Fibroblast of gingiva (primary cell): ENCODE results near the gene L1CAM.

Experiments
- DNase-seq: peaks from one replicate; pipeline ENCODE4 v3.0.0-alpha.2; 2011; ENCODE audit warnings: low read depth

Gene L1CAM

GRCh38 chrX:153925387-153925738, 39.4 kb upstream of the L1CAM start:
- no peak for DNase-seq

DNA sequence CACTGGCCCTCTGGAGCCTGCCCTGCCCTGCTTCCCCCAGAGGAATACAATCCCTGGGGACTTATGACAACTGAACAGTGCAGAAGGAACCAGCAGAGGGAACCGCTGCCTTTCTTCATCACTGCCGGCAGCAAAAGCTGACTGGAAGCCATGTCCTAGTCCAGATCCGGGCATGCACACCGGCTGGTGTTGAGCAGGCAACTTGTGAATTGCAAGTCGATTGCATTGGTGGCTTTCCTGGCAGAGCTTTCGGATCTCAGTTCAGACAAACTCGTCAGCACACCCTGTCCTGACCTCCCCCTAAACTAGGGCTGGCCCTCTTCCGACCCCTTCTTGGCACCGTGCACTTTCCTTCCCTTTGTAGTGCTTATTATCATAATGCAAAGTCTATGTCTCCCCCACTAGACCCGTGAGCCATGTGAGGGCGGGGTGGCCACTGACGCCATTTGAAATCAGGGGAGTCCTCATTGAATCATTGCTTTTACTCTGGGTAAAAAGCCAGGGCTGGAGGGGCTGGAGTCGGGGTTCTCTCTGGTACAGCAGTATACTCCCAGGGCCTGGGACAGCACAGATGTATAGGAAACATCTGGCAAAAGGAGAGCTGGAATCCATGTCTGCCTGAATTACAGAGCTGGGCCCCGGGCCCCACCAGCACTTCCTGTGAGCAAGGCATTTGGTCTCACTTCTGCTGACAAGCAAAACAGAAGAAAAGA, 38.3 kb upstream of the L1CAM start:
- peak; percentile 19 for DNase-seq

- DNase-seq: peak; percentile 41
These were observed 37.2 kb upstream of the L1CAM start for GRCh38 chrX:153922932-153923857.

DNA sequence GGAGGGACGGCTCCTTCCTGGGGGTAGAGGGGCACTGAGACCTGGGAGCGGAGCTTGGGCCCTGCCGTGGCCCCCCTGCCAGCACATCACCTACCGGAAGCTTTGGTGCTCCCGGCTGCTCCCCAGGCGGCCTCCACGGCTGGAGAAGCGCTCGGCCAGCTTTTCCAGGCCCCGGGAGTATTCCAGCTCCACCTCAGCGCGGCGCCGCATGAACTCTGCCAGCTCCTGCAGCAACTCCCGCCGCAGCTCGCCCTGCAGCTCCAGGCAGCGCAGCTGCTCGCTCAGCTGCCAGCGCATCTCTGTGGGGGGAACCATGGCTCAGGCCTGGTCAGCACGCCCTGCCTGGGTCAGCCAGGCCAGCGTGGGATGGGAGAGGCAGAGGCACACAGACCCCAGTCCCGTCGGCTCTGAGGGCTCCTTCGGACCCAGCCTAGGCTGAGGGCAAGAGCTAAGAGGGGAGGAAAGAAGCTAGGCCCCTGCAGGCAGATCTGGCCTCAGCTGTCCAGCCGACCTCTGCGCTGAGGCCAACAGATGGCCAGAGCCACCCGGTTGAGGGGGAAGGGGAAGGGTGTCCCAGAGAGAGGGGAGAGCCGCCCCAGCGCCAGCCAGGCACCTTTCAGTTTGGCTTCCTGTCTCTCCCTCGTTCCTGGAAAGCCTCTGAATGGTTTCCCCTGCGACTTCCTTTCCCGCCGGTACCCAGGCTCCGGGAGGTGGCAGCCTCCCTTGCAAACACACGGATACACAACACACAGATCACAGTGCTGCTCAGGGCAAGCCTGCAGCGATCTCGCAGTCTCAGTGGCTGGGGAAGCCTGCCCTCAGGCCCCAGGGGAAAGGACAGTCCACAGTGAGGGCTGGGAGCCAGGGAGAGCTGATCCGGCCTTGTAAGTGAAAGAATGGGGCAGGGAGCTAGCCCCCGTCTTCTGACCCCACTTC, 35.8 kb upstream of the L1CAM start:
- DNase-seq: no peak

DNA sequence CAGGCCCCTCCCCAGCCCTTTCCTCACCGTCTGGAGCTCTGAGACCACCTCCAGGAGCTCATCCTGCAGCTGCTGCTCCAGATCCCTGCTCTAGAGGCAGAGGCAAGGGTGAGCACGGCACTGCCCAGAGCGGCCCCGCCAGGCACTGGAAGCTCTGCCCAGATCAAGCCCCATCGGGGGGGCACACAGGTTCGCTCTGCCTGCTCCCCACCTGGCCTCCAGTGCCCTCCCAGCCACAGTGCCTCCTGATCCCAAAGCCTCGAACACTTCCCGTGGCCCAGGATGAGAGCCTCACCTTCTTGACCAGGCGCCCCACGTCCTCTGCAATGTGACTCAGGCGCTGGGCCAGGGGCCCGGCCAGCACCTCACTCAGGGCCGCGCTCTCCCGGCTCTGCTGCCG, 35.1 kb upstream of the L1CAM start:
- DNase-seq: no peak

DNA sequence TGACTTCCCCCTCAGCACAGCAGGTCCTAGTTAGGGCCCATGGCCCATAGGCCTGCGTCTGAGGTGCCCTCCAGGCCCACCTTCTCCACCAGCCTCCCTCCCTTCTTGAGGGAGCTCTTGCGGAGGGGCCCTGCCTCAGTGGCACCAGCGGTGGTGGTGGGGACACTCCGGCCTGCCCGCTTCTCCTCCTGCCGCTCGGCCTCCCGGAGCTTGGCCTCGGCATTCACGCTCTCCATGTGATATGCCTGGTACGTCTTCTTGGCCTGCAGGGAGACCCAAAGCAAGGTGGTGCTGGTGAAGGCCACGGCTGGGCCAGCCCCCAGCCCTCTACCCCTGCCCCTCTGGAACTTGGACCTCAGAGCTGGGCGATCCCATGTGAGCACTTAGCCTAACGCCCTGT, 34.6 kb upstream of the L1CAM start:
- DNase-seq: no peak

DNA sequence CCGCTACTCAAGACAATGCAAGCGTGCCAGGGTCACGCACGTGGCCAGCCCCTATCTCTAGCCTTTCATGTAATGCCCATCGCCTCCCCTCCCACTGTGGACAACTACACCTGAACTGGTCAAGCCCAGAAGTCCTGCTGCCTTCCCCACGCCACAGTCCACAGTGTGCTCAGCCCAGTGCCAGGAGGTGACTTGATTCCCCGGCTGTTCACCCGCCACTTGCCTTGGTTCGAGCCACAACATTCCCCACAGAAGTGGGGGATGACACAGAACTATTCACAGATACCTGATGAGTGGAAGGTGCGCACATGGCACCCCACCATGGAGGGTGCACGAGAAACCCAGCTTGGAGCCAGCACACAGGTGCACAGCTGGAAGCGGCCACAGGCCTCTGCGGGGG, 33.3 kb upstream of the L1CAM start:
- DNase-seq: no peak

GRCh38 chrX:153917869-153918268, 31.9 kb upstream of the L1CAM start:
- DNase-seq: no peak

GRCh38 chrX:153913701-153914100, 27.7 kb upstream of the L1CAM start:
- no peak for DNase-seq

- no peak for DNase-seq
These were observed 27.2 kb upstream of the L1CAM start for GRCh38 chrX:153913211-153913610.

- DNase-seq: no peak
These were observed 25.8 kb upstream of the L1CAM start for GRCh38 chrX:153911798-153912197.

DNA sequence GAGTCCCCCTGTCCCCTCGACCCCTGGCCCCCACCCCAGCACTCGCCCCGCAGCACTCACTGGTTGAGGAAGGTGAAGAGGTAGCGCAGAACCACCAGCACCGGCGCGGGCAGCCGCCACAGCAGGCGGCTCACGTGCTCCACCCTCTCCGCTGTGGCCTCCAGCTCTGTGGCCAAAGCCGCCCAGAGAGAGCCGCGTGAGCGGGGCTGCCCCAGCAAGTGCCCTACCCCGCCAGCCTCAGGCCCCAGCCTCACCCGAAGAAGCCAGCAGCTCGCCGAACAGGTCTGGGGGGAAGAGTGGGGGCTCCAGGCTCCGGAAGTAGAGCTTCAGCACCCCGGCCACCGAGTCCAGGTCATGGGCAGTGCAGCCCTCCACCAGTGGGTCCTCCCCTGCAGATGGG, 24.5 kb upstream of the L1CAM start:
- no peak for DNase-seq

GRCh38 chrX:153909980-153910360, 24.0 kb upstream of the L1CAM start:
- no peak for DNase-seq

GRCh38 chrX:153909024-153909979, 23.3 kb upstream of the L1CAM start:
- DNase-seq: no peak

GRCh38 chrX:153908219-153908860, 22.4 kb upstream of the L1CAM start:
- DNase-seq: no peak

DNA sequence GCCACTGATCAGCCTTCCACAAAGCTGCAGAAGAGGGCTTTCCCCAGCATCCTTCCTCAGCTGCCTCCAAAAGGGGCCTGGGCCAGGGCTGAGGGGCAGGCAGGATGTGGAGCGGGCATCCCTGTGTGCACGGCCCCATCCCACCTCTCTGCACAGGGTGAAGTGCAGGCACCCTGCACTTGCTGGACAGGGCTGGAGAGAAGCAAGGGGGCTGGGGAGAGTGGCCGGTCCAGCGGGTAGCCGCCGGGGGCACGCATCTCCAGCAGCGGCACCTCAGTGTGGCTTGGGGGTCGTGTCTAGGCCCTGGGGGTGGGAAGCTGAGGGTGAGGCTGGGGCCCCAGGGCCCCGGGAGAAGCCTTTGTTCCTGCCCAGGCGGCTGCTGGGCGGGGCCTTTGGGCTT, 21.5 kb upstream of the L1CAM start:
- no peak for DNase-seq

GRCh38 chrX:153906126-153906917, 20.3 kb upstream of the L1CAM start:
- DNase-seq: no peak

- no peak for DNase-seq
These were observed 19.6 kb upstream of the L1CAM start for GRCh38 chrX:153905481-153906095.
